Sciatic nerve (tissue), 2 donors: ENCODE data around the gene CFAP100. TPM values are rescaled to one million over a fixed set of nuclear protein-coding genes. Genes with fewer than 3 reads are reported as not detected.

ENCODE experiments used
- ATAC-seq: fragments of 200-7000 bp; cut with Tn5 transposase; one replicate; pipeline ENCODE4 v1.9.1; 2020; ENCODE audit warnings: mild to moderate bottlenecking, moderate library complexity
- DNase-seq: peaks from one replicate; pipeline ENCODE4 v3.0.0-alpha.2; 2020; ENCODE audit warnings: low spot score
- intact Hi-C: fragments of 100-400 bp; cut with DNase I; formaldehyde crosslinking; loops from one replicate; pipeline ENCODE4 v1.14.2; 2022
- total RNA-seq: library from RNA; stranded (reverse); fragmentation: NEBNext Ultra II Directional; extraction: Animal tissue kit (Norgen Biotek cat#: 25700); gene quantifications from one replicate; pipeline ENCODE4 v1.2.1, GENCODE V29; 2021
- donor health status: DM: no; HTN: no; CAD: no.
- donor health status: DM: no; HTN: no; CAD: no.

Gene CFAP100
- total RNA-seq, 1 donor from 2014 or later, result 1.5 TPM

- DNase-seq (peak; percentile 51), ATAC-seq (no peak)
- intact Hi-C loops, result no loop called here
These were observed 21.2 kb downstream of the CFAP100 start for GRCh38 chr3:126415661-126416591.

GRCh38 chr3:126416943-126417342, 22.2 kb downstream of the CFAP100 start:
- ATAC-seq (no peak), DNase-seq (no peak)
- intact Hi-C loops, result no loop called here

- intact Hi-C loops, result no loop called here
- ATAC-seq (no peak), DNase-seq (peak; percentile 25)
These were observed 22.8 kb downstream of the CFAP100 start for GRCh38 chr3:126417515-126417914.

- DNase-seq, result peak; percentile 46
- intact Hi-C loops, result no loop called here
These were observed 23.3 kb downstream of the CFAP100 start for GRCh38 chr3:126417981-126418530.

GRCh38 chr3:126418661-126419131, 24.0 kb downstream of the CFAP100 start:
- intact Hi-C loops, result no loop called here
- ATAC-seq (no peak), DNase-seq (peak; percentile 51)

More at GRCh38 chr3:126417981-126418530, 23.3 kb downstream of the CFAP100 start:
- no peak for ATAC-seq

GRCh38 chr3:126419151-126419703, 24.5 kb downstream of the CFAP100 start:
- intact Hi-C loops, result no loop called here
- ATAC-seq, result no peak
- DNase-seq, result peak; percentile 41

GRCh38 chr3:126419886-126420786, 25.4 kb downstream of the CFAP100 start:
- DNase-seq (peak; percentile 48), ATAC-seq (no peak)
- intact Hi-C loops, result no loop called here

GRCh38 chr3:126421573-126422119, 26.9 kb downstream of the CFAP100 start:
- intact Hi-C loops, result no loop called here
- DNase-seq (peak; percentile 40), ATAC-seq (no peak)

- intact Hi-C loops, result no loop called here
- ATAC-seq, result no peak
These were observed 27.4 kb downstream of the CFAP100 start for GRCh38 chr3:126422121-126422520.

GRCh38 chr3:126422571-126423091, 27.9 kb downstream of the CFAP100 start:
- intact Hi-C loops, result no loop called here
- DNase-seq (peak; percentile 34), ATAC-seq (no peak)

More at GRCh38 chr3:126422121-126422520, 27.4 kb downstream of the CFAP100 start:
- peak; percentile 37 for DNase-seq

GRCh38 chr3:126423191-126424038, 28.7 kb downstream of the CFAP100 start:
- peak; percentile 43 for DNase-seq
- intact Hi-C loops, result no loop called here
- ATAC-seq, result no peak

- intact Hi-C loops, result no loop called here
- DNase-seq (peak; percentile 17), ATAC-seq (no peak)
These were observed 29.5 kb downstream of the CFAP100 start for GRCh38 chr3:126424039-126424717.

GRCh38 chr3:126424751-126425150, 30.0 kb downstream of the CFAP100 start:
- intact Hi-C loops, result no loop called here
- no peak for DNase-seq
- no peak for ATAC-seq

- ATAC-seq (no peak), DNase-seq (peak; percentile 23)
- intact Hi-C loops, result no loop called here
These were observed 36.4 kb downstream of the CFAP100 start for GRCh38 chr3:126431103-126431534.

GRCh38 chr3:126432361-126433104, 37.8 kb downstream of the CFAP100 start:
- intact Hi-C loops, result loop anchor here (1.0 kb wide), 1 partner anchor 42 kb away; no protein-coding TSS in a partner anchor
- no peak for DNase-seq
- no peak for ATAC-seq

GRCh38 chr3:126433105-126433430, 38.4 kb downstream of the CFAP100 start:
- no peak for ATAC-seq
- intact Hi-C loops, result loop anchor here (1.0 kb wide), 1 partner anchor 41 kb away; no protein-coding TSS in a partner anchor

More at GRCh38 chr3:126433105-126433430, 38.4 kb downstream of the CFAP100 start:
- no peak for DNase-seq
